Mesothelial cell of epicardium (in vitro differentiated cells): ENCODE results near the gene TRIP13. TPM values are rescaled to one million over a fixed set of nuclear protein-coding genes. Genes with fewer than 3 reads are reported as not detected.

Experiments used
- DNase-seq, 2 experiments: peaks; one replicate each; pipeline ENCODE4 v3.0.0; 2021; ENCODE audit warnings: low spot score in 2 of 2; ENCODE audit not compliant: unreplicated experiment in 2 of 2
- H3K27ac Mint-ChIP-seq: 2 replicates; pipeline ENCODE4 v1.8.0; 2021; ENCODE audit warnings: mixed read lengths
- H3K27me3 Mint-ChIP-seq: 2 replicates; pipeline ENCODE4 v1.8.0; 2021; ENCODE audit warnings: low read depth, mixed read lengths
- H3K36me3 Mint-ChIP-seq: 2 replicates; pipeline ENCODE4 v1.8.0; 2021; ENCODE audit warnings: mixed read lengths
- H3K4me1 Mint-ChIP-seq: 2 replicates; pipeline ENCODE4 v1.8.0; 2021; ENCODE audit warnings: mixed read lengths
- H3K4me3 Mint-ChIP-seq: 2 replicates; pipeline ENCODE4 v1.8.0; 2021; ENCODE audit warnings: mild to moderate bottlenecking, moderate library complexity, mixed read lengths
- H3K9me3 Mint-ChIP-seq: 2 replicates; pipeline ENCODE4 v1.8.0; 2021; ENCODE audit warnings: mixed read lengths
- CTCF ChIP-seq: fragments of 200-600 bp; sonication (generic); IDR thresholded peaks from one replicate; pipeline ENCODE4 v1.5.0; 2021; ENCODE audit warnings: antibody characterized with exemption; ENCODE audit not compliant: unreplicated experiment
- total RNA-seq: library from RNA; stranded (reverse); gene quantifications from 3 replicates; pipeline ENCODE4 v1.2.1, GENCODE V29; 2021

Gene TRIP13
- total RNA-seq, 1 donor from 2014 or later = 9.9 TPM

DNA sequence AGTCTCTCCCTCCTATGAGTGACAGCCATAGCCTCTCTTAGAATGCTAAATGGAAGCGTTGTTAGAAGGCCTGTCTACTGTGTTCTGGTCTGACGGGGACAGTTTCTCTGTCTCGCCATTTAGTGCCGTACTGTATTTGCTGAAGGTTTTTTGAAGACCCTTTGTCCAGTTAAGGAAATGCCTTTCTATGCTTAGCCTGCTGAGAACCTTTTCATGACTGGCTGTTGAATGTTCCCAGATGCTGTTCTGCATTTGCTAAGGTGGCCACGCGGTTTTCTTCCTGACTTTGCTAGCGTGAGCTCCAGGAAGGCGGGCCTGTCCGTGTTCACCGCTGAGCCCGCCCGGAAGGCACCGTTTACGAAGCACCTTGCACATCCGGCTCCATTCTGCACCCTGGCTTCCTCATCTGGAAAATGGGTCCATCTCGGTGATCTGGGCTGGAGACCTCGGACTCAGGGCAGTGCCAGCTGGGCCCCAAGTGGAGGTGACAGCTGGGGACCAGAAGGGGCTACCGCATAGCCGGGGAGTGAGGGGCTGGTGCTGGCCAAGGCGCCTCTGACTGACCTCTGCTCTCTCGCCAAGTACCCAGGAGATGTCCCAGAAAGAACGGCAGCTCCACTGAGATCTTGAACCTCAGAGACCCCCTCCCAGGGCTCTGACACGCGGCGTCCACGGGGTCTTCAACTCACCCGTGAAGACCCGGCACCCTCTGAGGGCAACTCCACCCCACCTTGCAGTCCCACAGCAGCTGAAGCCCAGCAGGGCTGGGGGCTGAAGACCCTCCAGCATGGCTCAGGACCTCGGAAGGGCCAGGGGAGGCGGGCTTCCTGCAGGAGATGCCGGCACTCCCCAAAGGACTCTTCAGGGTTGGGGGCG is 63.4 kb downstream of the TRIP13 start:
- DNase-seq = peak in 1 of 2 experiments; percentile 37
- Mint-ChIP-seq H3K9me3 (peaks cover 5% of the 10 kb centered on the region), H3K36me3 (no peaks in the 10 kb centered on the region), H3K4me3 (peak overlapping the region; percentile 50), H3K27me3 (no peaks in the 10 kb centered on the region), H3K27ac (peak overlapping the region; percentile 99), H3K4me1 (peaks cover 53% of the 10 kb centered on the region)
- TF ChIP-seq CTCF = no peak

DNA sequence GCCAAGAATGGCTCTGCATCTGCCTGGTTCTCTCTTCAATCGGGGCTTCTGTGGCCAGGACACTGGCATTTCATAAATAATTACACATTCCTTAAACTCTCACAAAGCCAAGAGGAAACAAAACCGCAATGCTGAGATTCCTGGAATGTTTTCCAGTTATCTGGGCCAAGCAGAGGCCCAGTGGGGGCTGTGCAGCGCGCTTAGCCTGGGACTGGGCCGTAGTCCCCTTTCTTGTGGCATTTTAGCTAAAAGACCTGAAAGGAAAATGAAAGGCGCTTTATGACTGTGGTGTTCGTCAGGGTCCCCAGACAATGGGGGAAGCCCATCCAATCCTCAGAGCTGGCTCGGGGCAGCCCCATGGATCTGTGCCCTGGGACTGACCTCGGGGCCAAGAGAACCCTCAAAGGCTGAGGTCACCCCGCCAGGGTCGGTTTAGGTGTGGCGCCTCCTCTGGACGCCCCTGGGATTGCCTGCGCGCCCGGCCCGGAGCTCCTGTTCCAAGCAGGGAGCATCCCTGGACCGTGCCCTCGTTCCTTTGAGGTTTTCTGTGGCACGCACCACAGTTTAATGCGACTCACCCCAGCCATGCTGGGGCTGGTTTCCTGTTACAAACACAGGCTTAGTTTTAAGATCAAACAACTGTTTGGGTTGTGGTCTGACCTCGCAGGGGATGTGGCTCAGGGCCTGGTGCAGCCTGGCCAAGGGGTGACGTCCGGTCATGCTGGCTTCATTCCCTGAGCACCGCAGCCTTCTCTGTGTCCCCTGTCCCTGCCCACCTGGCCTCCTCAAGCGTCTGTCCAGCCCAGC is 64.5 kb downstream of the TRIP13 start:
- Mint-ChIP-seq H3K4me3 (peak overlapping the region; percentile 50), H3K9me3 (no peaks in the 10 kb centered on the region), H3K36me3 (no peaks in the 10 kb centered on the region), H3K27ac (peak overlapping the region; percentile 99), H3K27me3 (no peaks in the 10 kb centered on the region), H3K4me1 (peaks cover 56% of the 10 kb centered on the region)
- no peak for TF ChIP-seq CTCF
- DNase-seq = peak in 1 of 2 experiments; percentile 63

GRCh38 chr5:957748-958485 is 65.2 kb downstream of the TRIP13 start:
- Mint-ChIP-seq H3K4me3 (no peak overlapping the region), H3K27me3 (no peaks in the 10 kb centered on the region), H3K9me3 (no peaks in the 10 kb centered on the region), H3K27ac (peak overlapping the region; percentile 99), H3K36me3 (no peaks in the 10 kb centered on the region), H3K4me1 (peaks cover 58% of the 10 kb centered on the region)
- peak in 1 of 2 experiments; percentile 34 for DNase-seq
- TF ChIP-seq CTCF = no peak

GRCh38 chr5:958701-959571 is 66.3 kb downstream of the TRIP13 start:
- no peak for TF ChIP-seq CTCF
- Mint-ChIP-seq H3K36me3 (no peaks in the 10 kb centered on the region), H3K27ac (peak overlapping the region; percentile 53), H3K4me1 (peaks cover 60% of the 10 kb centered on the region), H3K27me3 (peaks cover 1% of the 10 kb centered on the region), H3K4me3 (no peak overlapping the region), H3K9me3 (no peaks in the 10 kb centered on the region)
- DNase-seq = peak in 1 of 2 experiments; percentile 37
